ENCODE measurements around the gene KIAA1191. TPM values are rescaled to one million over a fixed set of nuclear protein-coding genes. Genes with fewer than 3 reads are reported as not detected.

Gene KIAA1191
- total RNA-seq, 1 experiment from 2014 or later = 92.7 TPM

DNA sequence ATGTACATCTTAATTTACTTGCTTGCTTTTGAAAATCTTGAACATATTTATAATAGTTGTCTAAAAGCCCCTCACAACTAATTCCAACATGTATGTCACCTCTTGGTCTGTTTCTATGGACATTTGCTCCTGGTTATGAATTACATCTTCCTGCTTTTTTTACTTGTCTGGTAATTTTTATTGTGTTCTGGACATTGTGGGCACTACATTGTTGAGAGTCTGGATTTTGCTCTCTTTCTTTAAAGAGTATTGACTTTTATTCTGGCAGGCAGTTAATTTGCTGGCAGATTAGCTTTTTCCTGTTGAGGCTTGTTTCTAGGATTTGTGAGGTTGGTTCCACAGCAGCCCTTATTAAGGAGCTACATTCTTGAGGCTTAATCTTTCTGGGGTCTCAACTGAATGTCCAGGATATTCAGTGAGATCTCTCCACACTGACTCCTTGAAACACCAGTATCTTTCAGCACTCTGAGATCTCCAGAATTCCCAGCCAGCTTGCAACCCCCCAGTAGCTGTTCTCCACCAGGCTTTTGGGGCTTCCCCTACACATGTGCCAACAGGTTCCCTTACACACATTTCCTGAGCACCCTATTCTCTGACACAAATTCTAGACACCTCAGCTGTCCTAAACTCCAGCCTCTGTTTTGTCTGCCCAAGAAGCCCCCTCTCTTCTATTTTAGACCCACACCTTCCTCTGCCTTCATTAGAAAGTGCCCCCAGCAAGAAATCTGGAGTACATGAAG is 27.4 kb downstream of the KIAA1191 start:
- CTCF ChIA-PET = no interaction called here
- POLR2A ChIA-PET = no interaction called here

More for the DNA sequence above, 27.4 kb downstream of the KIAA1191 start:
- Mint-ChIP-seq H3K27ac (no peak overlapping the region), H3K4me3 (no peak overlapping the region), H3K36me3 (peaks cover 23% of the 10 kb centered on the region), H3K27me3 (ENCODE audit: low read depth) (no peaks in the 10 kb centered on the region), H3K4me1 (no peaks in the 10 kb centered on the region), H3K9me3 (peaks cover 7% of the 10 kb centered on the region; the same call in 1 of the 2 replicates)
- DNase-seq (ENCODE audit: low spot score) (no peak), ATAC-seq (no peak)
- no peak for TF ChIP-seq RORB (CRISPR knock-in tag; IDR thresholded peaks at IDR 0.05)
- TF ChIP-seq ATF1 (CRISPR knock-in tag; IDR thresholded peaks at IDR 0.05) = no peak
- TF ChIP-seq TCF7 (CRISPR knock-in tag; IDR thresholded peaks at IDR 0.05; ENCODE audit: low read depth) = no peak
- TF ChIP-seq ZNF532 (CRISPR knock-in tag; IDR thresholded peaks at IDR 0.05; ENCODE audit: borderline replicate concordance) = no peak
- TF ChIP-seq, protein P1, sequence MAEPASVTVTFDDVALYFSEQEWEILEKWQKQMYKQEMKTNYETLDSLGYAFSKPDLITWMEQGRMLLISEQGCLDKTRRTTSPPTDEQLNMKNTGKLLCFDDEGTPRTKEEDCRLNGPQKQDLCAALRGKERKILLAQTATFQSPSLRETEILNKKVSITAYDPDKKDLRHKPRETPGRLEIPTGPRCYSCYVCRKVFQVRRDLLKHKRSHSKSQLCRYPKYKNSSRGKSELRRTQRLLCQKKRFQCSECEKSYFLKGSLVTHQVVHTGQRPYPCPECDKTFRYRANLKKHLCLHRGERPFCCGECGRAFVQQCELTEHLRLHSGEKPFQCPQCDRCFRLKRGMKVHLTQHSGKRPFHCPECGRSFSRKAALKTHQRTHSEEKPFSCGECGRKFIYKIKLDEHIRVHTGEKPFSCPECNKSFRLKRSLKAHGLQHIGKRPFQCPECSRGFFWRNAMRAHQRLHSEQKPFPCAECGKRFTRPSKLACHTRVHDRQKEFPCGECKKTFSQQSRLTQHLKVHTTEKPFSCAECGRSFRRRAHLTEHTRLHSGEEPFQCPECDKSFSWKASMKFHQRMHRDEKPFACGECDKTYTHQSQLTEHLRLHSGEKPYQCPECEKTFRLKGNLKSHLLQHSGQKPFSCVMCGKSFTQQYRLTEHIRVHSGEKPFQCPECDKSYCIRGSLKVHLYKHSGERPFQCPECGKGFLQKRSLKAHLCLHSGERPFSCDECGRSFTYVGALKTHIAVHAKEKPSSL (CRISPR knock-in tag; conservative IDR thresholded peaks at IDR 0.05) = no peak
- TF ChIP-seq JUN (CRISPR knock-in tag; IDR thresholded peaks at IDR 0.05) = no peak
- no peak for TF ChIP-seq OVOL2 (CRISPR knock-in tag; IDR thresholded peaks at IDR 0.05; ENCODE audit: borderline replicate concordance)
- TF ChIP-seq, protein P2, sequence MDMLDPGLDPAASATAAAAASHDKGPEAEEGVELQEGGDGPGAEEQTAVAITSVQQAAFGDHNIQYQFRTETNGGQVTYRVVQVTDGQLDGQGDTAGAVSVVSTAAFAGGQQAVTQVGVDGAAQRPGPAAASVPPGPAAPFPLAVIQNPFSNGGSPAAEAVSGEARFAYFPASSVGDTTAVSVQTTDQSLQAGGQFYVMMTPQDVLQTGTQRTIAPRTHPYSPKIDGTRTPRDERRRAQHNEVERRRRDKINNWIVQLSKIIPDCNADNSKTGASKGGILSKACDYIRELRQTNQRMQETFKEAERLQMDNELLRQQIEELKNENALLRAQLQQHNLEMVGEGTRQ (CRISPR knock-in tag; IDR thresholded peaks at IDR 0.05) = no peak
- no peak for TF ChIP-seq ZBTB21 (CRISPR knock-in tag; IDR thresholded peaks at IDR 0.05; ENCODE audit: borderline replicate concordance)
- TF ChIP-seq, protein P3, sequence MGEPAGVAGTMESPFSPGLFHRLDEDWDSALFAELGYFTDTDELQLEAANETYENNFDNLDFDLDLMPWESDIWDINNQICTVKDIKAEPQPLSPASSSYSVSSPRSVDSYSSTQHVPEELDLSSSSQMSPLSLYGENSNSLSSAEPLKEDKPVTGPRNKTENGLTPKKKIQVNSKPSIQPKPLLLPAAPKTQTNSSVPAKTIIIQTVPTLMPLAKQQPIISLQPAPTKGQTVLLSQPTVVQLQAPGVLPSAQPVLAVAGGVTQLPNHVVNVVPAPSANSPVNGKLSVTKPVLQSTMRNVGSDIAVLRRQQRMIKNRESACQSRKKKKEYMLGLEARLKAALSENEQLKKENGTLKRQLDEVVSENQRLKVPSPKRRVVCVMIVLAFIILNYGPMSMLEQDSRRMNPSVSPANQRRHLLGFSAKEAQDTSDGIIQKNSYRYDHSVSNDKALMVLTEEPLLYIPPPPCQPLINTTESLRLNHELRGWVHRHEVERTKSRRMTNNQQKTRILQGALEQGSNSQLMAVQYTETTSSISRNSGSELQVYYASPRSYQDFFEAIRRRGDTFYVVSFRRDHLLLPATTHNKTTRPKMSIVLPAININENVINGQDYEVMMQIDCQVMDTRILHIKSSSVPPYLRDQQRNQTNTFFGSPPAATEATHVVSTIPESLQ (CRISPR knock-in tag; IDR thresholded peaks at IDR 0.05) = no peak
- no peak for TF ChIP-seq ZNF423 (CRISPR knock-in tag; IDR thresholded peaks at IDR 0.05)
- no peak for TF ChIP-seq ETV6 (CRISPR knock-in tag; IDR thresholded peaks at IDR 0.05)
- TF ChIP-seq, protein P4, sequence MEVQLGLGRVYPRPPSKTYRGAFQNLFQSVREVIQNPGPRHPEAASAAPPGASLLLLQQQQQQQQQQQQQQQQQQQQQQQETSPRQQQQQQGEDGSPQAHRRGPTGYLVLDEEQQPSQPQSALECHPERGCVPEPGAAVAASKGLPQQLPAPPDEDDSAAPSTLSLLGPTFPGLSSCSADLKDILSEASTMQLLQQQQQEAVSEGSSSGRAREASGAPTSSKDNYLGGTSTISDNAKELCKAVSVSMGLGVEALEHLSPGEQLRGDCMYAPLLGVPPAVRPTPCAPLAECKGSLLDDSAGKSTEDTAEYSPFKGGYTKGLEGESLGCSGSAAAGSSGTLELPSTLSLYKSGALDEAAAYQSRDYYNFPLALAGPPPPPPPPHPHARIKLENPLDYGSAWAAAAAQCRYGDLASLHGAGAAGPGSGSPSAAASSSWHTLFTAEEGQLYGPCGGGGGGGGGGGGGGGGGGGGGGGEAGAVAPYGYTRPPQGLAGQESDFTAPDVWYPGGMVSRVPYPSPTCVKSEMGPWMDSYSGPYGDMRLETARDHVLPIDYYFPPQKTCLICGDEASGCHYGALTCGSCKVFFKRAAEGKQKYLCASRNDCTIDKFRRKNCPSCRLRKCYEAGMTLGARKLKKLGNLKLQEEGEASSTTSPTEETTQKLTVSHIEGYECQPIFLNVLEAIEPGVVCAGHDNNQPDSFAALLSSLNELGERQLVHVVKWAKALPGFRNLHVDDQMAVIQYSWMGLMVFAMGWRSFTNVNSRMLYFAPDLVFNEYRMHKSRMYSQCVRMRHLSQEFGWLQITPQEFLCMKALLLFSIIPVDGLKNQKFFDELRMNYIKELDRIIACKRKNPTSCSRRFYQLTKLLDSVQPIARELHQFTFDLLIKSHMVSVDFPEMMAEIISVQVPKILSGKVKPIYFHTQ (CRISPR knock-in tag; IDR thresholded peaks at IDR 0.05) = no peak
- no peak for TF ChIP-seq CBFB (CRISPR knock-in tag; IDR thresholded peaks at IDR 0.05; ENCODE audit: low read depth)
- TF ChIP-seq NFATC4 (CRISPR knock-in tag; IDR thresholded peaks at IDR 0.05) = no peak
- TF ChIP-seq, protein P5, sequence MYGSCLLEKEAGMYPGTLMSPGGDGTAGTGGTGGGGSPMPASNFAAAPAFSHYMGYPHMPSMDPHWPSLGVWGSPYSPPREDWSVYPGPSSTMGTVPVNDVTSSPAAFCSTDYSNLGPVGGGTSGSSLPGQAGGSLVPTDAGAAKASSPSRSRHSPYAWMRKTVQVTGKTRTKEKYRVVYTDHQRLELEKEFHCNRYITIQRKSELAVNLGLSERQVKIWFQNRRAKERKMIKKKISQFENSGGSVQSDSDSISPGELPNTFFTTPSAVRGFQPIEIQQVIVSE (CRISPR knock-in tag; IDR thresholded peaks at IDR 0.05; ENCODE audit: borderline replicate concordance) = no peak

Data from WTC11 (cell line).